HG02588 (cell line): ENCODE data around the gene CRP.
"Not testable (repeated sequence)": the region's sequence is repeated elsewhere in the genome, so short reads cannot be mapped to it uniquely, and the experiment has no call there.

Source experiments
- ATAC-seq: cut with Tn5 transposase; IDR thresholded peaks from one replicate; pipeline ENCODE4 v1.9.1; 2021; ENCODE audit warnings: mild to moderate bottlenecking, moderate library complexity; ENCODE audit not compliant: unreplicated experiment

Gene CRP

DNA sequence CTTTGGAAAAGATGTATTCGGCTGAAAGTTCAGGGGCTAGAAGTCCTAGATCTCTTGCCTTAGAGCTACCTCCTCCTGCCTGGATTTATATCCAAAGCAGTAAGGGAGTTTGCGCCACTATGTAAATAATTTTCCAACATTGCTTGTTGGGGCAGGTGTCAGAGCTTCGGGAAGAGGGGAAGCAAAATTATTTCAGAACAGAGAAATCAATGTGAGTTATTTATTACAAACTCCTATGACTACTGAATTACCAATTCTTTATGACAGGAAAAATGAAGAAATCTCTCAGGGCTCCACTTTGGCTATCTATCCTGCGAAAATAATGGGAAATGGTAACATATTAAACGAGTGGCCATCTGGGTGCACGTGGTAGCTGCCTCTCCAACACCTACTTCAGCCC, at the start of gene CRP:
Gene CRP, minus strand, starts transcription at position 61 of the 400 bp plus-strand sequence. CDS start 104 bp downstream, outside the sequence.
- no peak for ATAC-seq

GRCh38 chr1:159763686-159764085, 49.3 kb upstream of the CRP start:
- ATAC-seq, result no peak

- no peak for ATAC-seq
Observed at GRCh38 chr1:159756397-159756796, 42.0 kb upstream of the CRP start.

GRCh38 chr1:159755451-159756007, 41.1 kb upstream of the CRP start:
- no peak for ATAC-seq

DNA sequence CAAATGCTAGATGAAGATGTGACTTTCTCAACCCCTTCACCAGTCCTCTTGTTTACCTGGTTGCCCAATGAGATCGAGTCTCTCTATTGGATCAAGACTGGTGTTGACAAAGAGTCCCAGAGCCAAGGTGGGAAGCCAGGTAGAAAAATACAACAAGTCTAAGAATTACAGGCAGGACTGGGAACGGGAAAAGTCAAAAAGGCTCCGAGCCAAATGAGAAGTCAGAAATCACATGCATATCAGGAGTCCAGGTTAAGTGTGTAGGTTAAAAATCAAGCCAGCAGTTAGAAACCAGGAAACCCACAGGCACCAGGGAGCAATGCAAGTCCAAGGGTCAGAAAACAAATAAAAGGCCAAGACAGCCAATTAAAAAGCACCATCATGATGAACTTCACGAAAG, 39.0 kb upstream of the CRP start:
- no peak for ATAC-seq

DNA sequence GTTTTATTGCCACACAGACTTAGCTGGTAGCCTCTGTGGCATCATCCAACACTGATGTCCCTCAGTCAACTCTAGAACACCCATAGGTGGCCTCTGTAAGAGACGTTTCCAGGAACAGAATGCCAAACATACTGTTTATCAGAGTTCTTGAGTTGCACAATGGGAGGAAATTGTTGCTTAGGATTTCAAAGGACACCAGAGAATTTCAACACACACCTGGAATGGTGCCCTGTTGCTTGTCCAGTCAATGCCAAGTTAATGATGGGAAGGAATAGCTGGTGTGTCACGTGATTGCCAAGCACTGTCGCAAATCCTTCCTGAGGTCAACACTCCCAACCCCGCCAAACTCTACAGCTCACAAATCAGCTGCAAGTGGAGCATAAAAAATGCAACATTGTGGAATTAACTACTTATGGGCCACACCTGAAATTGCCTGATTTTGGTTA, 37.8 kb upstream of the CRP start:
- ATAC-seq, result no peak

- no peak for ATAC-seq
Observed at GRCh38 chr1:159751031-159751430, 36.6 kb upstream of the CRP start.

- ATAC-seq, result no peak
Observed at GRCh38 chr1:159750621-159751020, 36.2 kb upstream of the CRP start.

DNA sequence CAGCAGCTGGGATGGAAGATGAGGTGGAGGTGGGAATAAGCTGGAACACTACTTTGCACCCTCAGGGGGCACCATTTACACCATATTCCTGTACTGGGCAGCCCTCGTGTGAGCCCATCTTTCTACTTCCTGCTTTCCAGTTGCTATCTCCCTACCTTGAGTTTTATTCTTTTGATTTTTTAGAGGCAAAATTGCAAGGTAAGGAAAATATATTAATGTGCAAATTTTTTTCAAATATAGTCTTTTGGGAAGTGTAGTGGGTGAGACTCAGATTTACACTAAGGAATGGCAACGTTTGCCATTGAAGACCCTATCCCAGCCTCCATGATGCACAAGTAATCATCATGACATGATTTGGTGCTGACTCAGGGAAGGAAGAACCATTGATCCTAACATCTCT, 35.2 kb upstream of the CRP start:
- ATAC-seq, result no peak

GRCh38 chr1:159748370-159748769, 34.0 kb upstream of the CRP start:
- no peak for ATAC-seq

DNA sequence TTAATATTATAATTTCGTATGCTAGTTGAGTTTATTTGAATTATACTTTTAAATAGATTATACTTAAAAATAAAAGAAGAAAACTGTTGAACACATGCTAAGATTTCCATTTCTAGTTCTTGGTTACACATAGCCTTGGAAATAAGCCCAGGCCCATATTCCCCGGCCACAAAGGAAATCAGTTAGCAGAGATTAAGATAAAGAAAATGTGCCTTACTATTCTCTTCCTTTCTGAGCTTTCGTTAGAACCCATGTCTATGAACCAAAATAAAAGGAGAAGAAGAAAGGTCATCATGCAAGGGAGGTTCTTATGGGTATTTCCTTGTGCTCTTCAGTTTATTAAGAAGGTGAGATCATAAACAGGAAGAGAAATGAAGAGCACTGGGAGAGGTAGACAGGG, 32.3 kb upstream of the CRP start:
- ATAC-seq, result no peak

DNA sequence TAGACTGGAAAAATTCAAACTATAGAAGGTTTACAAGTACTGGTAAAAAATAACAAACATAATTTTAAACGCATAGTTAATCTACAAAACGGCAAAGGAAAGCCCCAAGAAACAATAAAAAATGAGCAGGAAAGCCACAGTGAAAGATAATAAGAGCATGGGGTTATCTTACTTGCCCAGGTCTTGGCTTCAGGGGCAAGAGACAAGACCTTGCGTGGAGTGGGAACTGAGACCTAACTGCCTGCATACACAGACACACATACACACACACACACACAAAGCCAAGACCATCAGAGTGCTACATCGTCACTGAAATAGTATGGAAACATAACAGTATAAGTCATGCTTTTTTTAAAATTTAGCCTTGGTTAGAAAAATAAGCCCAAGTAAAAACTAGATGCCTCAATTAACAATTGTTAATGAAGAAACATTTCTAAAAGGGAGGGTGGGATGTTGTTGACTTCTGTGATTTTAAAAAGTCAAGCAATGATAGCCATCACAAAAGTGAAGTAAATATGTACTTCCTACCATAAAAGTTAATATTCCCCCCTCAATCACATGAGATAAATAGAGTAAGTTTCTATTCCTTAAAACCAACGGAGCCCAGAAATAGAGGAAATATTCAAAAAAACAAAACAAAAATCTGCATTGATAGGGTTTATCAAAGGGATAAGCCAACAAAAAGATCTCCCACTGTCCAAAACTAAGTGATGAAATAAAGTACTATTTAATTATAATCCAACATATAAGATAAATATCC, 29.4 kb upstream of the CRP start:
- ATAC-seq, result no peak

DNA sequence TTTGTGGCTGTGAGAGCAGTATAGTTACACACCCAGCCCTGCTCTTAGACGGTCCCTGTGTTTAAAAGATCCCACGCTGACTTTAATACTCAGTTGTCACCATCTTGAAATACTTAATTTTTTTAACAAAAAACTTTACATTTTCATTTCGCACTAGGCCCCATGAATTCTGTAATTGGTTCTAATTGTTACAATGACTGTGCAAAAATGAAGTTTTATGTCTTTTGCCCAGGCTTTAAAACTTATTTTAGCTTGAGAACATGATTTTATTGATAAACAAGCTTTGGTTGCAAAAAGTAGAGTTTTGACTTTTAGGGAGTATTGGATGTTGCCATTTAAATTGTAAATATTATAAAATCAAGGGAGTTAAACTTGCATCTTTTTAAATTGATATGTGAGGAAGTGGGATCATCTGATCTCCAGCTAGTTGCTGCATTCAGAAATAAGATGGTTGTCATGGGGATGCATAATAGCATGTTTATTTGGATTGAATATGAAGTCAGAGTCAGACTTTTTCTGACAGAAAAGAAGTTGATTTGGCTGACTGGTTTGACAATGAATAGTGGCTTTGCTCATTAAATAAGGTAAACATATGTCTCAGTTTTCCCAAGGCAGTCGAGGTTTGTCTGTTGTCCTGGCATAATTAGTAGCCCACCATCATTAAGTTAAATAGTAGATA, 23.0 kb upstream of the CRP start:
- no peak for ATAC-seq

DNA sequence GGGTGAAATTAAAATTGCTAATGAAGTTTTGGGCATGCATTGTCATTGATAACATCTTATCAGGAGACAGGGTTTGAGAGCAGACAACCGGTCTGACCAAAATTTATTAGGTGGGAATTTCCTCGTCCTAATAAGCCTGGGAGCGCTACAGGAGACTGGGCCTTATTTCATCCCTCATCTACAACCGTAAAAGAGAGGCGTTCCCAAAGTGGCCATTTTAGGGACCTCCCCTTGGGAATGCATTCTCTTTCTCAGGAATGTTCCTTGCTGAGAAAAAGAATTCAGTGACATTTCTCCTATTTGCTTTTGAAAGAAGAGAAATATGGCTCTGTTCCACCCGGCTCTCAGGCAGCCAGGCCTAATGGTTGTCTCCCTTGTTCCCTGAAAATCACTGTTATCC, 8.8 kb upstream of the CRP start:
- ATAC-seq, result not testable (repeated sequence)

GRCh38 chr1:159719990-159720389, 5.6 kb upstream of the CRP start:
- ATAC-seq, result no peak

DNA sequence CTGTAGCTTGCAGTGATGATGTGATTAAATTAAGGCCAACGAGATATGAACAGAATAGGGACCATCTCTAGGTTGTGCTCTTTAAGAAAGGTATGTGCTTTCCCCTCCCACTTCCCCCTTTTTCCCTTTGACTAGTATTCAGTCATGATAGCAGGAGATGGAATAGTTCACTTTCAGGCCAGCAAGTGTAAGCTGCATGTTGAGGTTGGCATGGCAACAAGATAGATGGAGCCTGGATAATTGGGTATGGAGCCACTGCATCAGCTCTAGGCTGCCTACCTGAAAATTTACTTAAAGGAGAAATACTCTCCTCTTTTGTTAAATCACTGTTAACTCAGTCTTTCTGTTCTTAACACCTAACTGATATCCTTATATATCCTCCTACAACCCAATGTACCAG, 1.5 kb upstream of the CRP start:
- ATAC-seq, result no peak

DNA sequence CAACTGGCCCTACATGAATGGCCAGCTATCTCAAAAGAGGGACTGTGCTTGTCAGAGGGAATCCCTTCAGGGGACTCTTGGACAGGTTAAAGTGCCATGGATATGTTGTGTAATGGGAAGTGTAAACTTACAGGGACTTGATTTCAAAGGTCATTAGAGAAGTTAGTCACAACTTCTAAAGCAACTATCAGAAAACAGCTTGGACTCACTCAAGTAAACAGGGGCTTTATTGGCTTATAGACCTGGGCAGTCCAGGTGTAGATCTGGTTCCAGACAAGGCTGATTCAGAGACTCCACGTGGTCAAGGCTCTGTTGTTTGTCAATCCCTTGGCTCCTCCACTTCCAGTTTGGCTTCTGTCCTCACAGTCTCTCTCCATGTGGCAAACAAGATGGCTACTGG, 2.3 kb downstream of the CRP start:
- no peak for ATAC-seq

- ATAC-seq, result no peak
Observed at GRCh38 chr1:159707472-159708260, 6.7 kb downstream of the CRP start.

DNA sequence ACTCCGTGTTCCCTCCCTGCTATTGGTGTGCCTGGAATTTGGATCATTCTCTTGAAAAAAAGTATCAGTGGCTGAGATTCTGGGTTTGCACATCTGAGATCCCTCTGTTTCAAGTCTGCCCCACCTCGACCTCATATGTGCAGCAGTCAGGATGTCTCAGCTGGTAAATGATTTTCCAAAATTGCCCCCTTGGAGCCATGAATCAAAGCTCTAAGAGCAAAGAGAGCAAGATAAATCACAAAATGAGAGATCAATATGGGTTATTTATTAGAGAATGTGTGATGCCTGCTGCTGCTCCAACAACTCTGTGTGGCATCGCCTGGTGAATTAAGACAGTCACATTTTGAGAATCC, 8.5 kb downstream of the CRP start:
- ATAC-seq, result no peak

GRCh38 chr1:159705251-159705903, 9.0 kb downstream of the CRP start:
- no peak for ATAC-seq

GRCh38 chr1:159704481-159704880, 9.9 kb downstream of the CRP start:
- ATAC-seq, result no peak
